ENCODE data around the gene KBTBD12.
A peak's percentile ranks its signal among the peaks of the same experiment; 100 is the strongest.
"Not testable (repeated sequence)": the region's sequence is repeated elsewhere in the genome, so short reads cannot be mapped to it uniquely, and the experiment has no call there.

KBTBD12 gene

GRCh38 chr3:127915115-127915936 lies at the start of gene KBTBD12:
KBTBD12 (plus strand) TSS chr3:127915232; CDS start chr3:127923062, 7,830 bp downstream.
- no peak for DNase-seq
- in situ Hi-C loops (cut with HindIII; ENCODE audit: low pct_ligation_motif_present, low pct_unique_long_range_greater_than_20kb, low sequenced_read_pairs) = no loop called here

GRCh38 chr3:127865941-127866340 lies 49.1 kb upstream of the KBTBD12 start:
- in situ Hi-C loops (cut with HindIII; ENCODE audit: low pct_ligation_motif_present, low pct_unique_long_range_greater_than_20kb, low sequenced_read_pairs) = no loop called here
- DNase-seq = peak; percentile 51

GRCh38 chr3:127867412-127867811 lies 47.6 kb upstream of the KBTBD12 start:
- in situ Hi-C loops (cut with HindIII; ENCODE audit: low pct_ligation_motif_present, low pct_unique_long_range_greater_than_20kb, low sequenced_read_pairs) = no loop called here
- no peak for DNase-seq

- in situ Hi-C loops (cut with HindIII; ENCODE audit: low pct_ligation_motif_present, low pct_unique_long_range_greater_than_20kb, low sequenced_read_pairs) = no loop called here
- no peak for DNase-seq
These were observed 47.0 kb upstream of the KBTBD12 start for GRCh38 chr3:127867986-127868385.

- in situ Hi-C loops (cut with HindIII; ENCODE audit: low pct_ligation_motif_present, low pct_unique_long_range_greater_than_20kb, low sequenced_read_pairs) = no loop called here
- DNase-seq = no peak
These were observed 44.9 kb upstream of the KBTBD12 start for GRCh38 chr3:127870156-127870555.

- in situ Hi-C loops (cut with HindIII; ENCODE audit: low pct_ligation_motif_present, low pct_unique_long_range_greater_than_20kb, low sequenced_read_pairs); DNase-seq: not testable (repeated sequence)
These were observed 40.9 kb upstream of the KBTBD12 start for GRCh38 chr3:127874097-127874496.

- no peak for DNase-seq
- in situ Hi-C loops (cut with HindIII; ENCODE audit: low pct_ligation_motif_present, low pct_unique_long_range_greater_than_20kb, low sequenced_read_pairs) = no loop called here
These were observed 33.4 kb upstream of the KBTBD12 start for GRCh38 chr3:127881586-127881985.

GRCh38 chr3:127884041-127884440 lies 31.0 kb upstream of the KBTBD12 start:
- no peak for DNase-seq
- in situ Hi-C loops (cut with HindIII; ENCODE audit: low pct_ligation_motif_present, low pct_unique_long_range_greater_than_20kb, low sequenced_read_pairs) = no loop called here

GRCh38 chr3:127886231-127886955 lies 28.6 kb upstream of the KBTBD12 start:
- in situ Hi-C loops (cut with HindIII; ENCODE audit: low pct_ligation_motif_present, low pct_unique_long_range_greater_than_20kb, low sequenced_read_pairs) = no loop called here
- DNase-seq = no peak

- no peak for DNase-seq
- in situ Hi-C loops (cut with HindIII; ENCODE audit: low pct_ligation_motif_present, low pct_unique_long_range_greater_than_20kb, low sequenced_read_pairs) = no loop called here
These were observed 28.1 kb upstream of the KBTBD12 start for GRCh38 chr3:127886956-127887231.

GRCh38 chr3:127887321-127887720 lies 27.7 kb upstream of the KBTBD12 start:
- in situ Hi-C loops (cut with HindIII; ENCODE audit: low pct_ligation_motif_present, low pct_unique_long_range_greater_than_20kb, low sequenced_read_pairs) = no loop called here
- DNase-seq = peak; percentile 3

- in situ Hi-C loops (cut with HindIII; ENCODE audit: low pct_ligation_motif_present, low pct_unique_long_range_greater_than_20kb, low sequenced_read_pairs) = no loop called here
- no peak for DNase-seq
These were observed 26.9 kb upstream of the KBTBD12 start for GRCh38 chr3:127888156-127888555.

- in situ Hi-C loops (cut with HindIII; ENCODE audit: low pct_ligation_motif_present, low pct_unique_long_range_greater_than_20kb, low sequenced_read_pairs) = no loop called here
- no peak for DNase-seq
These were observed 26.4 kb upstream of the KBTBD12 start for GRCh38 chr3:127888564-127889107.

GRCh38 chr3:127889461-127889863 lies 25.6 kb upstream of the KBTBD12 start:
- in situ Hi-C loops (cut with HindIII; ENCODE audit: low pct_ligation_motif_present, low pct_unique_long_range_greater_than_20kb, low sequenced_read_pairs) = no loop called here
- DNase-seq = no peak

- in situ Hi-C loops (cut with HindIII; ENCODE audit: low pct_ligation_motif_present, low pct_unique_long_range_greater_than_20kb, low sequenced_read_pairs) = no loop called here
- no peak for DNase-seq
These were observed 24.9 kb upstream of the KBTBD12 start for GRCh38 chr3:127889976-127890650.

- in situ Hi-C loops (cut with HindIII; ENCODE audit: low pct_ligation_motif_present, low pct_unique_long_range_greater_than_20kb, low sequenced_read_pairs); DNase-seq: not testable (repeated sequence)
These were observed 24.3 kb upstream of the KBTBD12 start for GRCh38 chr3:127890651-127891290.

- in situ Hi-C loops (cut with HindIII; ENCODE audit: low pct_ligation_motif_present, low pct_unique_long_range_greater_than_20kb, low sequenced_read_pairs) = no loop called here
- DNase-seq = no peak
These were observed 20.6 kb upstream of the KBTBD12 start for GRCh38 chr3:127894481-127894880.

GRCh38 chr3:127899200-127899599 lies 15.8 kb upstream of the KBTBD12 start:
- DNase-seq = no peak
- in situ Hi-C loops (cut with HindIII; ENCODE audit: low pct_ligation_motif_present, low pct_unique_long_range_greater_than_20kb, low sequenced_read_pairs) = no loop called here

GRCh38 chr3:127899766-127900165 lies 15.3 kb upstream of the KBTBD12 start:
- no peak for DNase-seq
- in situ Hi-C loops (cut with HindIII; ENCODE audit: low pct_ligation_motif_present, low pct_unique_long_range_greater_than_20kb, low sequenced_read_pairs) = no loop called here
